Epidermal melanocyte (primary cell): ENCODE results near the gene SPANXN3.
"Not testable (repeated sequence)": the region's sequence is repeated elsewhere in the genome, so short reads cannot be mapped to it uniquely, and the experiment has no call there.

Source experiments
- DNase-seq: peaks from one replicate; pipeline ENCODE4 v3.0.0; 2011; ENCODE audit warnings: low spot score; ENCODE audit not compliant: insufficient read length

Gene SPANXN3, protein sequence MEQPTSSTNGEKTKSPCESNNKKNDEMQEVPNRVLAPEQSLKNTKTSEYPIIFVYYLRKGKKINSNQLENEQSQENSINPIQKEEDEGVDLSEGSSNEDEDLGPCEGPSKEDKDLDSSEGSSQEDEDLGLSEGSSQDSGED

DNA sequence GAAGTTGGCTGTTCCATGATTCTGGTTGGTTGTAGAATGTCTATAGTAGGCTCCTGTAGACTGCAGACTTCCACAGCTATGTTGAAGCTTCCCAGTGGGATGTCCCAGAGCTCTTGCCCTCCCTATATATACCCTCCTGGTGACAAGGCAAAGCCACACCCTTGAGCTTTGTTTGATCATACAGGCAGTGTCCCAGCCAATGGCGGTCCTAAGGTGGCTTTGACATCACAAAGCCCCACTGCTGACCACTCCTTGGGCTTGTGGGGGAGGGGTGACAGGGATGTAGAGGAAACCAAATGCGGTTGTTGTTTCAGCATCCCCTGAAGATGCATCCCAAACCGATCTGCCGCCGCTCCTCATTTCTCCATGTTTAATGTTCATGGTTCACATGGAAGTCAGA lies at the start of gene SPANXN3:
SPANXN3 (minus strand) TSS at position 101 of the 400 bp plus-strand sequence; CDS start at position 17, 84 bp downstream.
- not testable (repeated sequence) for DNase-seq

DNA sequence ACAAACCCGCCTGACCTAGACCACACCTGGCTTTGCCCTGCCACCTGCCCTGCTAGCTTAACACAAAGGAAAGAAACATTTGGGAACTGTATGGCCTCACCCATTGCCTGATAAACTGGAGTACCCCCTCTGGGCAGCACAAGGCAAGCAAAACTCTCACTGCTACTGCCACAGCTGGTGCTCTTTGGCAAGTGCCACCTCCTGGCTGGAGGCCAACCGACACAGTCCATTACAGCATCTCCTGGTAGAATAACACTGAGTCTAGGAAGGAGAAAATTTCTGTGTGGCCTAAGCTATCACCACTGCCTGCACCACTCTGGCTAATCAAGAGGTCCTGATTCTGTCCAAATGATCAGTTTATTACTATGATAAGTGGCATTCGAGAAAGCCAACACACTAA lies 18.9 kb upstream of the SPANXN3 start:
- no peak for DNase-seq

DNA sequence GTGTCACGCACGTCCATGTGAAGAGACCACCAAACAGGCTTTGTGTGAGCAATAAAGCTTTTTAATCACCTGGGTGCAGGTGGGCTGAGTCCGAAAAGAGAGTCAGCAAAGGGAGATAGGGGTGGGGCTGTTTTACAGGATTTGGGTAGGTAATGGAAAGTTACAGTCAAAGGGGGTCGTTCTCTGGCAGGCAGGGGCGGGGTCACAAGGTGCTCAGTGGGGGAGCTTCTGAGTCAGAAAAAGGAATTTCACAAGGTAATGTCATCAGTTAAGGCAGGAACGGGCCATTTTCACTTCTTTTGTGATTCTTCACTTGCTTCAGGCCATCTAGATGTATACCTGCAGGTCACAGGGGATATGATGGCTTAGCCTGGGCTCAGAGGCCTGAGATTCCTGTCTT lies 15.1 kb downstream of the SPANXN3 start:
- not testable (repeated sequence) for DNase-seq

DNA sequence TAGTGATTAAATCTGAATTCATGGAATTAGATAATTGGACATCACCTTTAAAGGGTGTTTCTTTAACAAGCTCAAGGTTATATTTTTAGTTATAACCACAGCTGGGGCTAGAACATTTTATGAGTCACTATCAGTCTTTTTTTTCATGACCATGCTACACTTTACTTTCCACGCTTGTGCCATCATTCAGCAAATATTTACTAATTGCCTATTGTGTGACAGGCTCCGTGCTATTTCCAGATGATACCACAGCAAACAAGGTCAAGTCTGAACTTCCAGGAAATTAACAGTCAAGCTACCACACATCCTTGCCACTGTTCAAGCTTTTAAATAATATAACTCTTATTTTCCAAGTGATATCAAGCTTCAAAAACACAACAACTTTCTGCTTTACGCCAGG lies 16.5 kb downstream of the SPANXN3 start:
- no peak for DNase-seq

DNA sequence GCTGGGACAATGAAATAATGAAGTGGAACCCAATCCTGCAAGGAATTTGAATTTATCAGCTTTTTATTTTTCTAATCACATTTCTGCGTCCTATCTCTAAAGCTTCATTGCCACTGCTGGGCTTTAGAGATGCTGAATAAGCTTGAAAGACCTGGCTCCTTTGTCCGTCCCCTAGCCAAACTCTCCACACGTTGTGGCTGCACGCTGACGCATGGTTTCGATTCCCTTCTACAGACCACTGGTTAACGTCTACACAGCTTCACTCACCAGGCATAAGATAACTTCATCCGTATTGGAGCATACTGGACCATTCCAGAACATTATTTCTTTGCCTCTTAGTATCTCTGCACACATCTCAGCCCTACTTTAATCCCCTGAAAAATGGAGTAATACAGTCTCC lies 31.2 kb downstream of the SPANXN3 start:
- no peak for DNase-seq

DNA sequence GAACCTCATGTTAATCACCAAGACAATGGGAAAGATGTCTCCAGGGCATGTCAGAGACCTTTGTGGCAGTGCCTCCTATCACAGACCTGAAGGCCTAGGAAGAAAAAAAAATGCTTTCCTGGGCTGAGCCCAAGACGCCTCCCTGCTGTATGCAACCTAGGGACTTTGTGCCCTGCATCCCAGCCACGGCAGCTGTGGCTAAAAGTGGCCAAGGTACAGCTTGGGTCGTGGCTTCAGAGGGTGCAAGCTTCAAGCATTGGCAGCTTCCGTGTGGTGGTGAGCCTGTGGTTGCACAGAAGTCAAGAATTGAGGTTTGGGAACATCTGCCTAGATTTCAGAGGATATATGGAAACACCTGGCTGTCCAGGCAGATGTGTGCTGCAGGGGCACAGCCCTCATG lies 40.5 kb downstream of the SPANXN3 start:
- DNase-seq, result no peak

DNA sequence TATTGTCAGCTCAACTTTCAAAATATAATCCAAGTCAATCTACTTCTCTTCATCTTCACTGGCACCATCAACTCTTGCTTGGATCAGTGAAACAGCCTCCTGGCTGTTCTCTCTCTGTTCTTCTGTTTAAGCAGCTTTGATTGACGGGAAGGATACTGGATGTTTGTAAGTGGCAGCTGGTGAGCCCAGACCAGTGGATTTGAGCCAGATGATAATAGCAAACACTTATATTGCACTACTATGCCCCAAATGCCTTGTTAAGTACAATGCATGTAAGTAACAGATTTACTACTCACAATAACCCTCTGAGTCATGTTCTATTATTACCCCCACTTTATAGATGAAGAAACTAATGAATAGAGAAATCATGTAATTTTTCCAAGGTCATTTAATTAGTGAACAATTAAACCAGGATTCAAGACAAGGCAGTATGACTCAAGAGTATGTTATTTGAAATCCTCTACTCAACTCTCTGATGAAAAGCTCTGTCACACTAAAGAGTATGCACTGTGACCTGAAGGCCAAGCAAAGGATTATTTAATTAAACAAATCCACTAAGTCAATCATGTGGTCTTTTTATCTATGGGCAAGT lies 44.8 kb downstream of the SPANXN3 start:
- DNase-seq, result no peak

DNA sequence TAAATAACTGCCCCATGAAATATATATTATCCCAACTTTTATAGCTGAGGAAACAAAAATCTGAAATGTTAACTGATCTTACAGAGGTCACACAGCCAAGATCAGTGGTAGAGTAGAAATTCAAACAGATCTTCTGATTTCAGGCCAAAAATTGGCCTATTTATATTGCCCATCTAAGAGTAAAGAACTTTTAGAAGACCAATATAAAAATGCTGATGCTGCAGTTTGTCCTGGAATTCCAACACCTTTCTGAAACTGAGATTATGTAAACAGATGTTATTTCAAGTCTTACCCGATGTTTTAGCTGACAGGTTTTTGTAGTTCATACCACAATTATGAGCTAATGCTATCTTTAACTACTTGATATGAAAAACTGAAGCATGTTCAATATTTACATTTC lies 51.1 kb downstream of the SPANXN3 start:
- DNase-seq, result no peak

DNA sequence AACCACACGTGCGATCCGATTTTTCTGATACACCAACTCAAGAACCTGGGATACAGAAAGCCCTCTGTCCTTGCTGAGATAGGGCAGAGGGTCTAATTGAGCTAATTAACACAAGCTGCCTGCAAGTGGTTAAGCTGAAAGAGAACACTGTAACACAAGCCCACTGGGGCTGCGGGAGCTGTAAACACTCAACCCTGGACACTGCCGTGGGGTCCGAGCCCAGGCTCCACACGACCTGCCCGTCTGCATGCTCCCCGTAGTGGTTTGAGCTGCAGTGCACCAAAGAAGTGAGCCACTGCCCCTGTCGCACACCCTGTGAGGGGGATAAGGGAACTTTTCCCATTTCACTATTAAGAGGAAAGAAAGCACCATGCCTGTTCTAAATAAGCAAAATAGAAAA lies 54.6 kb downstream of the SPANXN3 start:
- DNase-seq, result no peak

DNA sequence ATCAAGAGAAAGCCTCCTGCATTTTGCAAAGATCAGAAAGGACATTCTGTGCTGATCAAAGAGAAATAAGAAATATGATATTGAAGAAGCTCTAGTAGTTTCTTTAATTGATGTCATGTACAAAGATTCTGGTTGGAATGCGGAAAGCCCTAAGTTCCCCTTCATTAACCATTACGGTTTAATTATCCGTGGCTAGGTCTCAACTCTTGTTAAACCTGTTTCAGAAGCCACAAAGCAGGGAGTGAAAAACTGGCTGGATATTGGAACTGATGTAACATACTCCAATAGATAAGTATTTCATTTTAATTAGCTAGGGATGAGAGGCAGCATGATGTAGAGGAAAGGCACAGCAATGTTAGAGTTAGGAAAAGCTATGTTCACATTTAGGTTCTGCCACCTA lies 55.7 kb downstream of the SPANXN3 start:
- no peak for DNase-seq
